ENCODE data around the gene HMGXB4. TPM values are rescaled to one million over a fixed set of nuclear protein-coding genes. Genes with fewer than 3 reads are reported as not detected.

Gene HMGXB4
- total RNA-seq, 1 donor from 2014 or later, result 17.0 TPM

GRCh38 chr22:35324762-35325161 lies 67.5 kb downstream of the HMGXB4 start:
- no peak for DNase-seq (ENCODE audit: extremely low read depth, low read depth, low spot score)

GRCh38 chr22:35325209-35325608 lies 67.9 kb downstream of the HMGXB4 start:
- DNase-seq (ENCODE audit: extremely low read depth, low read depth, low spot score), result no peak

GRCh38 chr22:35326854-35327562 lies 69.7 kb downstream of the HMGXB4 start:
- no peak for DNase-seq (ENCODE audit: extremely low read depth, low read depth, low spot score)

DNA sequence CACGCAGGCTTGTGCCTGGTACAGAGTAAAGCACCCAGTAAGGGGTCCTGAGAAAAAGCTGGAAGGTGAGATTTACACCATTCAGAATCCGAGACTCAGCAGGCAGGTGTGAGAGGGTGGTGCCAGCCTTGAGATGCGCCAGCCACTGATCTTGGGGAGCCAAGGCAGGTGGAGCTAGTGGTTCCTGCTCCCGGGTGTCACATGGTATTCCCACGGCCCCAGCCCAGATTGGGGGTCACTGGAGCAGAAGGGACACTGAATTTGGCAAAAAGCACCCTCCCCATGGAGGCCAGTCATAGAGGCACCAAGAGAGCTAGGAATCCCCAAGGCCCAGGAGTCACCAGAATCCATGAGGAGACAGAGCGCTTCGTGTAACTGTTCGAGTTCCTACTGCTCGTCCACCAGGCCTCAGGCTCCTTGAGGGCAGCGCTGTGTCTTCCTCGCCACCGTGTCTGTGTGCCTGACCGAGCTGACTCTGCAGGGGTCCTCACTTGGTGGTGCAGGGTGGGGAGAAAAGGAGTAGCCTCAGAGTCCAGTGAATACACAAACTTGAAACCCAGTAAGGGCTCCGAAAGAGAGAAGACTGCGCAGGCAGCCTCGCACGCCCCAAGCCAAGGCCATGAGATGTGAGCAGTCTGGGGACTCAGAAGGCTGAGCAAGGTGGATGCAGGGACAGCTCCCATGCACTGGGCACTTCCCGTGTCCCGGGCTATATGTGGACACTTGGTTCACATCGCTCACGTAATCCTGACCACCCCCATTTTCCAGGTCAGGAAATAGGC lies 70.6 kb downstream of the HMGXB4 start:
- DNase-seq (ENCODE audit: extremely low read depth, low read depth, low spot score), result no peak

GRCh38 chr22:35328472-35328885 lies 71.2 kb downstream of the HMGXB4 start:
- DNase-seq (ENCODE audit: extremely low read depth, low read depth, low spot score), result no peak

DNA sequence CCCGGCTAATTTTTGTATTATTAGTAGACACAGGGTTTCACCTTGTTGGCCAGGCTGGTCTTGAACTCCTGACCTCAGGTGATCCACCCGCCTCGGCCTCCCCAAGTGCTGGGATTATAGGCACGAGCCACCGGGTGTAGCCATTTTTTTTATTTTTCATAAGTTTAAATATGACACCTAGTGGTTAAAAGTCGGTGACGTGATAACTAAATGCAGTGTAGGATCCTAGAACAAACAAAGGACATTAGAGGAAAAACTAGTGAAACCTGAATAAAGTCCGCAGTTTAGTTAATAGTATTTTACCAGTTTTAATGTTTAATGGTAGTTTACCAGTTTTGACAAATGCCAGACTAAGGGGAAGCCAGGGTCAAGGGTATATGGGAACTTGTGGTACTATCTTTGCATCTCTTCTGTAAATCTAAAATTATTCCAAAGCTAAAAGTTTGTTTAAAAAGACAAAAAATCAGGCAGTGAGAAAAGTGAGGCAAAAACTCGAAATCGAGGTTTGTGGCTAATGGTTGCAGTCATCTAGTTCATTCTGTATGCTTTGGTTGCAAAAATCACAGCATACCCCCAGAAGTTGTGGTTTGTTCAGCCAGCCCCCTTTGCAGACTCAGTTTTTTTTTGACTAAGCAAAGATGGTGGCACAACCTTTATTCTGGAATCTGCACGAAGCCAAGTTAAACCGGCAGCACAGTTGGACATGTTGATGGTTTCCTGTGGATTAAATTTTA lies 72.0 kb downstream of the HMGXB4 start:
- DNase-seq (ENCODE audit: extremely low read depth, low read depth, low spot score), result no peak

- DNase-seq (ENCODE audit: extremely low read depth, low read depth, low spot score), result no peak
These were observed 73.1 kb downstream of the HMGXB4 start for GRCh38 chr22:35330258-35330861.

GRCh38 chr22:35332278-35332677 lies 75.0 kb downstream of the HMGXB4 start:
- DNase-seq (ENCODE audit: extremely low read depth, low read depth, low spot score), result no peak

DNA sequence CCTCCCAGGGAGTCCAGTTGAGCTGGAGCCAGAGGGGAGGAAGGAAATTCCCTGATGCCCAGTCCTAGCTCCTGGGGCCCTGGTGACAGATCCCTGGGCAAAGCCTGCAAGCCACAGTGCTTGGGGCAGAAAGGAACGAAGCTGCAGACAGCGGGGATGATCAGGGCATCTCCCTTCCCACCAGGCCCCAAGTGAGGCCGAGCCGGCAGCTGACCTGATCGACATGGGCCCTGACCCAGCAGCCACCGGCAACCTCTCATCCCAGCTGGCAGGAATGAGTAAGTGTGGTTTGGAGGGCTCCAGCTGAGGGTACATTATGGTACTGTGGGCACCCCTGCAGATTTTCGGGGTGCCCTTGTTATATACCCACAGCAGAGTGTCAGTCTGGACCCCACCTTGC lies 75.9 kb downstream of the HMGXB4 start:
- no peak for DNase-seq (ENCODE audit: extremely low read depth, low read depth, low spot score)

GRCh38 chr22:35334004-35334403 lies 76.7 kb downstream of the HMGXB4 start:
- no peak for DNase-seq (ENCODE audit: extremely low read depth, low read depth, low spot score)

GRCh38 chr22:35335468-35335867 lies 78.2 kb downstream of the HMGXB4 start:
- DNase-seq (ENCODE audit: extremely low read depth, low read depth, low spot score), result no peak

DNA sequence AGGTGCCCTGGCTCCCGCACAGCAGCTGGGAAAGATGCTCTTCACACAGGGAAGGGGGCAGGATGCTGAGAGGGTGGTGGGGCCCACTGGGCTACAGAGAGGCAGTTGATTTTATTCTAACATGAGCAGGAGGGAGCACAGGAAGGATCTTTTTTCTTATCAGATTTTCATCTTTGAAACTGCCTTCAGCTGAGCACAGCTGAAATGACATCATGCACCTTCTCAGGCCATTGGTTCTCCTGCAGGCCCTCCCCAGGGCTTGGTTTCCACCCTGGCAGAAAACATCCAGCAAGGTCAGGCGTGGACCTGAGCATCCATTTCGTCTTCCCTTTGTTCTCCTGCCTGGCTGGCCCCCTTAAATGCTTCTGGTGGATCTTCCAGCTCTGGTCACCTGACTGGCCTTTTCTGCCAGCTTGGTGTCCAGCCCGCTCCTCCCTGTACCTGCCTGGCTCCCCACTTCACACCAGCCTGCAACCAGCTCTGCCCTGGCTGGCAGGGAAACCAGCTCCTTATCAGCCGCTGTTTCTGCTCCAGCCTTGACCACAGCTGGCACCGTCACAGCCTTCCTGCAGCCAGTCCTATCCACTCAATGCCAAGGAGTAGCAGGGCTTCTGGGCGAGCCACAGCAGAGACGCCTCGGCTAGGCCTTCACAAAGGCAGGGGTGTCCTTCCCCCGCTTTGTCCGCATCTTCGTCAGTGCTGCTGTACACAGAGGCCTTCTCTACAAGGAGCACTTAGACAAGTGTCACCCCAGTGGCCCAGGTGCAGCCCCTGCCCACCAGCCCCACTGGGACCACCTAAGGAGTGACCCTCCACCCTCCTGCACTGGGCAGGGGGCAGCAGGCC lies 78.9 kb downstream of the HMGXB4 start:
- no peak for DNase-seq (ENCODE audit: extremely low read depth, low read depth, low spot score)

DNA sequence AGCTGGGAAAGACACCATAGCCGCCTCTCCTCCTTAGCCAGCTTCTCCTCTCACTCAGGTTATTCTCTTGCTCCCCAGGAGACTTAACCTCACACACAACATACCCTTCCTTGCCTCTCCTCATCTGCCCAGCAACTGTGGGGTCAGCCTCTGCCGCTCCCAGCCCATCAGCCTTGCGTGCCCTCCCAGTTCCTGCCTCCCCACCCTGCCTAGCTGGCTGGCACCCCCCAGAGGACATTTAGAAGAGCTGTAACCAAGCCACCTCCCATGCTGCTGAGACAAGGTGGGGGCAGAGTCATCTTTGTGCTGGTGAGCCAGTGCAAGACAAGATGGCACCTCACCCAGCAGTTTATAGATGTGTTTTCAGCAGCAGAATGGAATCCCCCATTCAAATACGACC lies 80.6 kb downstream of the HMGXB4 start:
- DNase-seq (ENCODE audit: extremely low read depth, low read depth, low spot score), result no peak

DNA sequence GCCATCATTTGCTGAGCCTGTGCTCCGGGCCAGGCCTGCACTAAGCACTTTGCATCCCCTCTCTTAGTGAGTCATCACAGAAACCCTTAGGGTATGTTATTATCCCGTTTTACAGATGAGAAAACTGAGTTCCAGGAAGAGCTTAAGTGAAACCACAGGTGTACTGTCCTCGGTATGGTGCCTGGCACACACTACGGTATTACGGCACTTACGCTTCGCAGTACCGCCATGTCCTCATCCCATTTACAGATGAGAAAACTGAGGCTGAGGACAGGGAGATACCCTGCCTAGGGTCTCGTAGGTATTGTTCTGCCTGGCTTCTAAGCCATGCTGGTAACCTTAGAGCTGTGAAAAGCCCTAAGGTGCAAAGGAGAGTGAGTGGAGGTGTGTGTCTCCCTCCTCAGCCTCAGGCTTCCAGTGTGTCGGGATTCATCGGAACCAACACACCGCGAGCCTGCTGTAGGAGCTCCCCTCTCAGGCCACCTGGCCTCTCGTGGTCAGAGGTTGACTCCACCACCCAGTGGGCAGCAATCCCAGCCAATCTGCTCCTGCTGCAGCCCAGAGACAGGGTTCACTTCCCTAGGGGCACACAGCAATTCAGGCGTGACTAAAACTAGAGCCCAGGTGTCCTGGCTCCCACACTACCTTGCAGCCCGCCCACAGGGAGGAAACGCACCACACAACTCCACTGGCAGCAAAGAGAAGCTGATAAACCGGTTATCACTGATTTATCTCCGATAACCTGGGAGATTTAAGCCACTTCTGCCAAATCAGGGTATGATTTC lies 84.0 kb downstream of the HMGXB4 start:
- DNase-seq (ENCODE audit: extremely low read depth, low read depth, low spot score), result no peak

DNA sequence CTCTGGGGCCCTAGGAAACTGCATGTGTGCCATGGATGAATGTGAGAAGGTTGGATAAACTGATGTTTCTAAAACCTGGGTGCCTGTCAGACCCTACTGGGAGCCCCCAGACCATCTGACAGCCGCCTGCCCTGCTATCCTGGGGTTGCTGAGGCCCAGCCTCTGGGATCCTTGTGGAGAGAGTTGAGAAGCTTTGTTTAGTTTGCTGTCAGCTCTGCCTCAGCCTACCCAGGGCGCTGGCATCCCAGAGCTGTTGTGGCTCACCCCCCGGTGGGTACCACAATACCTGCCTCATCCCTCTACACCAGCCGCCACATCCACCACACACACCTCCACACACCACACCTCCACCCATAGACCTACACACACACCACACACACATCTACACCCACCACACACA lies 85.1 kb downstream of the HMGXB4 start:
- no peak for DNase-seq (ENCODE audit: extremely low read depth, low read depth, low spot score)

GRCh38 chr22:35343664-35344550 lies 86.6 kb downstream of the HMGXB4 start:
- no peak for DNase-seq (ENCODE audit: extremely low read depth, low read depth, low spot score)

- DNase-seq (ENCODE audit: extremely low read depth, low read depth, low spot score), result no peak
These were observed 87.8 kb downstream of the HMGXB4 start for GRCh38 chr22:35344956-35345690.
